SU-DHL-6 (cell line): ENCODE results near the gene SGCA.

Experiments used
- H2AFZ ChIP-seq: fragments of 200-600 bp; sonication (generic); 2 replicates; pipeline ENCODE4 v1.6.1; 2014; ENCODE audit warnings: low read depth, mild to moderate bottlenecking, moderate library complexity, mixed read lengths, antibody characterized with exemption, low read length; ENCODE audit not compliant: severe bottlenecking
- H3F3A ChIP-seq: fragments of 200-600 bp; shearing (Covaris generic); 2 replicates; pipeline ENCODE4 v1.6.0; 2016; ENCODE audit warnings: antibody characterized with exemption, mild to moderate bottlenecking; ENCODE audit not compliant: insufficient read depth
- H3K27ac ChIP-seq: fragments of 200-600 bp; sonication (generic); 2 replicates; pipeline ENCODE4 v1.5.1; 2016; ENCODE audit warnings: low read depth, mild to moderate bottlenecking, low read length, moderate library complexity, mixed read lengths
- H3K27me3 ChIP-seq: fragments of 200-600 bp; sonication (generic), shearing (Covaris generic); 2 replicates; pipeline ENCODE4 v1.6.0; 2014; ENCODE audit warnings: mild to moderate bottlenecking, low read length
- H3K36me3 ChIP-seq: fragments of 200-600 bp; sonication (generic); 2 replicates; pipeline ENCODE4 v1.6.1; 2014; ENCODE audit warnings: mild to moderate bottlenecking, low read length, mixed read lengths
- H3K4me2 ChIP-seq: fragments of 300-600, 200-600 bp; shearing (Covaris generic), sonication (generic); 2 replicates; pipeline ENCODE4 v1.6.0; 2014; ENCODE audit warnings: low read length, low read depth, mild to moderate bottlenecking; ENCODE audit not compliant: poor library complexity, severe bottlenecking
- H3K4me3 ChIP-seq: fragments of 200-600 bp; sonication (generic); 2 replicates; pipeline ENCODE4 v1.5.1; 2014; ENCODE audit warnings: antibody characterized with exemption, low read length, mild to moderate bottlenecking, mixed read lengths; ENCODE audit not compliant: insufficient read depth, poor library complexity, severe bottlenecking
- H3K79me2 ChIP-seq: fragments of 200-600 bp; sonication (generic); 2 replicates; pipeline ENCODE4 v1.6.1; 2014; ENCODE audit warnings: mild to moderate bottlenecking, low read length, moderate library complexity; ENCODE audit not compliant: insufficient read depth
- H3K9ac ChIP-seq: fragments of 200-600 bp; sonication (generic); 2 replicates; pipeline ENCODE4 v1.7.0; 2014; ENCODE audit warnings: mild to moderate bottlenecking, low read length
- H3K9me2 ChIP-seq: fragments of 200-600 bp; sonication (generic); replicated peaks from 2 replicates; pipeline ENCODE4 v1.6.1; 2014; ENCODE audit warnings: low read length; ENCODE audit not compliant: insufficient read depth
- H3K9me3 ChIP-seq: fragments of 200-600 bp; sonication (generic); 2 replicates; pipeline ENCODE4 v1.6.1; 2014; ENCODE audit warnings: low read length, mixed read lengths; ENCODE audit not compliant: insufficient read depth
- H4K20me1 ChIP-seq: fragments of 200-600 bp; sonication (generic); 2 replicates; pipeline ENCODE4 v1.6.1; 2014; ENCODE audit warnings: low read depth, mild to moderate bottlenecking, antibody characterized with exemption, low read length, moderate library complexity, mixed read lengths
- CTCF ChIP-seq: fragments of 200-600 bp; sonication (generic); IDR thresholded peaks from one replicate; pipeline ENCODE4 v1.5.1; 2017; ENCODE audit warnings: antibody characterized with exemption, mild to moderate bottlenecking, low read length, moderate library complexity; ENCODE audit not compliant: insufficient read depth, poor library complexity, severe bottlenecking
- EZH2phosphoT487 ChIP-seq: fragments of 200-600 bp; sonication (generic), shearing (Covaris generic); conservative IDR thresholded peaks from 2 replicates; pipeline ENCODE4 v1.6.1; 2018; ENCODE audit warnings: mild to moderate bottlenecking, antibody characterized with exemption, low read length, moderate library complexity, mixed read lengths

Gene SGCA

GRCh38 chr17:50145532-50146229 lies 20.1 kb upstream of the SGCA start:
- H3F3A ChIP-seq, result no peaks in the 10 kb centered on the region; the same call in 1 of the 2 replicates
- H3K9ac ChIP-seq, result no peak overlapping the region
- no peaks in the 10 kb centered on the region for H3K36me3 ChIP-seq
- no peaks in the 10 kb centered on the region for H3K27me3 ChIP-seq
- H4K20me1 ChIP-seq, result no peaks in the 10 kb centered on the region
- no peak overlapping the region for H3K27ac ChIP-seq
- no peaks in the 10 kb centered on the region for H3K9me2 ChIP-seq
- no peaks in the 10 kb centered on the region for H3K9me3 ChIP-seq
- no peak overlapping the region for H2AFZ ChIP-seq
- peaks cover 40% of the 10 kb centered on the region for H3K79me2 ChIP-seq
- H3K4me2 ChIP-seq, result no peak overlapping the region
- H3K4me3 ChIP-seq, result no peak overlapping the region
- no peak for TF ChIP-seq EZH2phosphoT487
- no peak for TF ChIP-seq CTCF

- H3K9me3 ChIP-seq, result no peaks in the 10 kb centered on the region
- no peaks in the 10 kb centered on the region for H4K20me1 ChIP-seq
- no peaks in the 10 kb centered on the region for H3K27me3 ChIP-seq
- TF ChIP-seq CTCF (no peak), EZH2phosphoT487 (no peak)
- peaks cover 41% of the 10 kb centered on the region for H3K79me2 ChIP-seq
- H3K27ac ChIP-seq, result peak overlapping the region; percentile 95
- H3K4me3 ChIP-seq, result no peak overlapping the region
- H3K4me2 ChIP-seq, result peak overlapping the region; percentile 100
- H3K9ac ChIP-seq, result peak overlapping the region; percentile 96; the same call in 1 of the 2 replicates
- no peak overlapping the region for H2AFZ ChIP-seq
- H3F3A ChIP-seq, result no peaks in the 10 kb centered on the region; the same call in 1 of the 2 replicates
- no peaks in the 10 kb centered on the region for H3K36me3 ChIP-seq
- H3K9me2 ChIP-seq, result no peaks in the 10 kb centered on the region
Observed at GRCh38 chr17:50146230-50146926, 19.4 kb upstream of the SGCA start.

- no peaks in the 10 kb centered on the region for H4K20me1 ChIP-seq
- no peaks in the 10 kb centered on the region for H3K9me2 ChIP-seq
- H3K4me2 ChIP-seq, result peak overlapping the region; percentile 100
- H3K79me2 ChIP-seq, result peaks cover 41% of the 10 kb centered on the region
- peaks cover 3% of the 10 kb centered on the region; the same call in 1 of the 2 replicates for H3F3A ChIP-seq
- H3K36me3 ChIP-seq, result no peaks in the 10 kb centered on the region
- H3K27ac ChIP-seq, result peak overlapping the region; percentile 95
- peak overlapping the region; percentile 96 for H3K9ac ChIP-seq
- H3K4me3 ChIP-seq, result peak overlapping the region; percentile 94
- no peaks in the 10 kb centered on the region for H3K9me3 ChIP-seq
- no peaks in the 10 kb centered on the region for H3K27me3 ChIP-seq
- TF ChIP-seq CTCF (no peak), EZH2phosphoT487 (no peak)
- no peak overlapping the region for H2AFZ ChIP-seq
Observed at GRCh38 chr17:50146927-50147665, 18.7 kb upstream of the SGCA start.
